SIG-M5 treated with dmso at 0.1 percent for 504 hours (cell line): Measurements from ENCODE around the gene ANO6.

Source experiments
- DNase-seq: peaks from one replicate; lab custom pipeline; 2025; ENCODE audit not compliant: unreplicated experiment; lab: John Stamatoyannopoulos, UW

ANO6 gene

GRCh38 chr12:45209784-45210183, 6.1 kb upstream of the ANO6 start:
- DNase-seq = no peak

GRCh38 chr12:45212064-45212463, 3.8 kb upstream of the ANO6 start:
- DNase-seq = no peak

- DNase-seq = no peak
These were observed 2.8 kb upstream of the ANO6 start for GRCh38 chr12:45213107-45213506.

- DNase-seq = no peak
These were observed 1.8 kb upstream of the ANO6 start for GRCh38 chr12:45214071-45214470.

GRCh38 chr12:45214749-45215418, 1.0 kb upstream of the ANO6 start:
- peak; percentile 22 for DNase-seq

- peak; percentile 52 for DNase-seq
These were observed 511 bp downstream of the ANO6 start for GRCh38 chr12:45216230-45216982.

- DNase-seq = no peak
These were observed 1.1 kb downstream of the ANO6 start for GRCh38 chr12:45216983-45217485.

- DNase-seq = no peak
These were observed 2.0 kb downstream of the ANO6 start for GRCh38 chr12:45217846-45218245.

- DNase-seq = no peak
These were observed 3.7 kb downstream of the ANO6 start for GRCh38 chr12:45219621-45220020.

GRCh38 chr12:45220363-45220931, 4.6 kb downstream of the ANO6 start:
- no peak for DNase-seq

- no peak for DNase-seq
These were observed 5.1 kb downstream of the ANO6 start for GRCh38 chr12:45220969-45221368.

GRCh38 chr12:45223868-45224267, 8.0 kb downstream of the ANO6 start:
- no peak for DNase-seq

GRCh38 chr12:45224311-45224710, 8.4 kb downstream of the ANO6 start:
- no peak for DNase-seq

- DNase-seq = no peak
These were observed 10.1 kb downstream of the ANO6 start for GRCh38 chr12:45226021-45226420.

GRCh38 chr12:45227316-45228067, 11.6 kb downstream of the ANO6 start:
- no peak for DNase-seq

GRCh38 chr12:45231515-45232145, 15.7 kb downstream of the ANO6 start:
- no peak for DNase-seq

GRCh38 chr12:45232146-45232755, 16.4 kb downstream of the ANO6 start:
- DNase-seq = no peak

GRCh38 chr12:45232756-45233372, 17.0 kb downstream of the ANO6 start:
- peak; percentile 19 for DNase-seq

- peak; percentile 58 for DNase-seq
These were observed 18.4 kb downstream of the ANO6 start for GRCh38 chr12:45234139-45234865.
